H9 (cell line): ENCODE results near the gene CCDC88A. TPM values are rescaled to one million over a fixed set of nuclear protein-coding genes. Genes with fewer than 3 reads are reported as not detected.

Experiments
- DNase-seq: peaks from one replicate; pipeline ENCODE4 v3.0.0-alpha.2; 2017
- H2AFZ ChIP-seq: one replicate; pipeline ENCODE4 v1.6.1; 2013; ENCODE audit warnings: mild to moderate bottlenecking, low read length, control low read depth, moderate library complexity
- H2AK5ac ChIP-seq: 2 replicates; pipeline ENCODE4 v1.6.1; 2013; ENCODE audit warnings: low read length, control low read depth, mixed read lengths; ENCODE audit not compliant: insufficient read length
- H2BK120ac ChIP-seq: one replicate; pipeline ENCODE4 v1.6.1; 2013; ENCODE audit warnings: low read depth, mild to moderate bottlenecking, low read length, control low read depth, inconsistent platforms; ENCODE audit not compliant: poor library complexity, severe bottlenecking
- H2BK12ac ChIP-seq: 2 replicates; pipeline ENCODE4 v1.6.1; 2013; ENCODE audit warnings: low read length, control low read depth, mixed read lengths, low read depth; ENCODE audit not compliant: insufficient read length
- H2BK15ac ChIP-seq: 2 replicates; pipeline ENCODE4 v1.6.1; 2013; ENCODE audit warnings: low read depth, low read length, control low read depth
- H2BK20ac ChIP-seq: one replicate; pipeline ENCODE4 v1.6.1; 2013; ENCODE audit warnings: low read depth, mild to moderate bottlenecking, low read length, control low read depth, inconsistent platforms; ENCODE audit not compliant: poor library complexity, severe bottlenecking
- H2BK5ac ChIP-seq: 2 replicates; pipeline ENCODE4 v1.6.1; 2013; ENCODE audit warnings: low read length, control low read depth, mixed read lengths; ENCODE audit not compliant: insufficient read length
- H3K14ac ChIP-seq: 2 replicates; pipeline ENCODE4 v1.6.1; 2013; ENCODE audit warnings: low read length, control low read depth; ENCODE audit not compliant: insufficient read depth
- H3K18ac ChIP-seq: 2 replicates; pipeline ENCODE4 v1.6.1; 2013; ENCODE audit warnings: low read depth, mild to moderate bottlenecking, mixed read lengths, low read length, control low read depth; ENCODE audit not compliant: insufficient read length
- H3K23ac ChIP-seq: 2 replicates; pipeline ENCODE4 v1.6.1; 2013; ENCODE audit warnings: low read length, control low read depth, mixed read lengths, low read depth; ENCODE audit not compliant: insufficient read length
- H3K23me2 ChIP-seq: 2 replicates; pipeline ENCODE4 v1.6.1; 2013; ENCODE audit warnings: low read depth, mild to moderate bottlenecking, mixed read lengths, low read length, control low read depth; ENCODE audit not compliant: insufficient read length, poor library complexity, severe bottlenecking
- H3K27ac ChIP-seq: 2 replicates; pipeline ENCODE4 v1.5.1; 2013; ENCODE audit warnings: low read length, control low read depth, mixed read lengths, low read depth; ENCODE audit not compliant: insufficient read length
- H3K27me3 ChIP-seq: 2 replicates; pipeline ENCODE4 v1.6.1; 2013; ENCODE audit warnings: low read length, control low read depth, inconsistent platforms; ENCODE audit not compliant: insufficient read depth
- H3K4ac ChIP-seq: 2 replicates; pipeline ENCODE4 v1.6.1; 2013; ENCODE audit warnings: low read depth, mild to moderate bottlenecking, control low read depth, inconsistent platforms, low read length, moderate library complexity
- H3K4me1 ChIP-seq: 2 replicates; pipeline ENCODE4 v1.6.1; 2013; ENCODE audit warnings: low read length, control low read depth, inconsistent platforms; ENCODE audit not compliant: insufficient read depth
- H3K4me2 ChIP-seq: 2 replicates; pipeline ENCODE4 v1.6.1; 2013; ENCODE audit warnings: low read length, control low read depth, mixed read lengths; ENCODE audit not compliant: insufficient read length, insufficient read depth
- H3K56ac ChIP-seq: 2 replicates; pipeline ENCODE4 v1.6.1; 2013; ENCODE audit warnings: low read depth, mild to moderate bottlenecking, mixed read lengths, low read length, control low read depth; ENCODE audit not compliant: insufficient read length
- H3K79me1 ChIP-seq: 2 replicates; pipeline ENCODE4 v1.6.1; 2013; ENCODE audit warnings: low read depth, mild to moderate bottlenecking, moderate library complexity, low read length, control low read depth, inconsistent platforms; ENCODE audit not compliant: insufficient read depth, poor library complexity, severe bottlenecking
- H3K79me2 ChIP-seq: 2 replicates; pipeline ENCODE4 v1.6.1; 2013; ENCODE audit warnings: low read length, control low read depth, inconsistent platforms; ENCODE audit not compliant: insufficient read depth
- H3K9ac ChIP-seq: 2 replicates; pipeline ENCODE4 v1.6.1; 2013; ENCODE audit warnings: low read length, control low read depth, mixed read lengths; ENCODE audit not compliant: insufficient read length; ENCODE audit errors: extremely low read depth
- H3K9me3 ChIP-seq: one replicate; pipeline ENCODE4 v1.6.1; 2013; ENCODE audit warnings: low read depth, low read length, inconsistent platforms; ENCODE audit not compliant: control insufficient read depth
- H3T11ph ChIP-seq: one replicate; pipeline ENCODE4 v1.6.1; 2013; ENCODE audit warnings: mild to moderate bottlenecking, low read length, control low read depth, inconsistent platforms
- H4K20me1 ChIP-seq: one replicate; pipeline ENCODE4 v1.6.1; 2013; ENCODE audit not compliant: control insufficient read depth, insufficient read length, insufficient read depth
- H4K5ac ChIP-seq: 2 replicates; pipeline ENCODE4 v1.6.1; 2013; ENCODE audit warnings: low read depth, mild to moderate bottlenecking, mixed read lengths, low read length, control low read depth; ENCODE audit not compliant: insufficient read length
- H4K8ac ChIP-seq: replicated peaks from 2 replicates; pipeline ENCODE4 v1.6.1; 2013; ENCODE audit warnings: low read length, control low read depth, mixed read lengths, low read depth; ENCODE audit not compliant: insufficient read length
- H4K91ac ChIP-seq: 2 replicates; pipeline ENCODE4 v1.6.1; 2013; ENCODE audit warnings: low read depth, mild to moderate bottlenecking, moderate library complexity, mixed read lengths, low read length, control low read depth; ENCODE audit not compliant: insufficient read length
- H3K27ac Mint-ChIP-seq, 3 experiments: 2 replicates in 2 of 3; 3 replicates in 1 of 3; pipeline ENCODE4 v1.8.0; 2020 to 2021; ENCODE audit warnings: mixed read lengths in 3 of 3, mild to moderate bottlenecking in 1 of 3, moderate library complexity in 1 of 3
- H3K27me3 Mint-ChIP-seq: 2 replicates; pipeline ENCODE4 v1.8.0; 2021; ENCODE audit warnings: low read depth, mild to moderate bottlenecking, moderate library complexity, mixed read lengths
- H3K36me3 Mint-ChIP-seq, 3 experiments: 2 replicates in 2 of 3; 3 replicates in 1 of 3; pipeline ENCODE4 v1.8.0; 2020 to 2021; ENCODE audit warnings: low read depth in 3 of 3, mixed read lengths in 3 of 3; ENCODE audit not compliant: insufficient read depth in 1 of 3
- H3K4me1 Mint-ChIP-seq, 2 experiments: 2 replicates each; pipeline ENCODE4 v1.8.0; 2020; ENCODE audit warnings: mixed read lengths in 2 of 2
- H3K4me3 Mint-ChIP-seq, 2 experiments: 2 replicates in 1 of 2; 3 replicates in 1 of 2; pipeline ENCODE4 v1.8.0; 2020 to 2021; ENCODE audit warnings: mild to moderate bottlenecking in 2 of 2, mixed read lengths in 2 of 2, moderate library complexity in 1 of 2
- H3K9me3 Mint-ChIP-seq, 2 experiments: 2 replicates in 1 of 2; 3 replicates in 1 of 2; pipeline ENCODE4 v1.8.0; 2020; ENCODE audit warnings: mild to moderate bottlenecking in 2 of 2, mixed read lengths in 2 of 2, moderate library complexity in 1 of 2
- CTCF ChIP-seq: fragments of 200-600 bp; sonication (generic); conservative IDR thresholded peaks from 3 replicates; pipeline ENCODE4 v1.8.0; 2021; ENCODE audit warnings: antibody characterized with exemption, mild to moderate bottlenecking
- WGBS: extraction: QIAGEN DNeasy Blood & Tissue Kit; methylation state at CpG from one replicate; pipeline ENCODE4 v1.1.7; 2013; ENCODE audit warnings: missing lambda C conversion rate, low lambda C conversion rate, mixed read lengths; ENCODE audit not compliant: insufficient read length; ENCODE audit errors: extremely low coverage; 5-methylcytosine and 5-hydroxymethylcytosine counted together
- total RNA-seq: library from RNA; stranded (reverse); gene quantifications from 2 replicates; pipeline ENCODE4 v1.2.1, GENCODE V29; 2021

The CCDC88A gene
- total RNA-seq, 1 experiment from 2014 or later: 91.8 TPM

DNA sequence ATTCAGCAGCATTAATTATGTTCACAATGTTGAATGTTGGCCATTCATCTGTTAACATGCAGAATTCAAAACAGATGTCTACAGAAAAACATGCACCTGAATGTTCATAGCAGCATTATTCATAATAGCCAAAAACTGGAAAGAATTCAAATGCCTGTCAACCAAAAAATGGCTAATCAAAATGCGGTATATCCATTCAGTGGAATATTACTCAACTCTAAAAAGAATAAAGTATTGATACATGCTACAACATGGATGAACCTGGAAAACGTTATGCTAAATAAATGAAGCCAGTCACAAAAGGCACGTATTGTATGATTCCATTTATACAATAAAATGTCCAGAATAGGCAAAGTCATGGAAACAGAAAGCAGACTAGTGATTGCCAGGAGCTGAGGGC lies 68.0 kb downstream of the CCDC88A start:
- H4K91ac ChIP-seq: no peak overlapping the region
- WGBS: no CpG with 5 or more reads among the region's 3 CpGs
- H3K79me2 ChIP-seq: no peaks in the 10 kb centered on the region

More for the DNA sequence above, 68.0 kb downstream of the CCDC88A start:
- no peak overlapping the region for H3T11ph ChIP-seq
- H4K8ac ChIP-seq: no peak overlapping the region
- H3K9me3 ChIP-seq: no peaks in the 10 kb centered on the region
- H3K14ac ChIP-seq: no peak overlapping the region
- no peaks in the 10 kb centered on the region for H3K79me1 ChIP-seq
- Mint-ChIP-seq H3K9me3 (peaks cover 3 to 8% of the 10 kb centered on the region in 2 experiments), H3K4me1 (no peaks in the 10 kb centered on the region), H3K36me3 (peaks cover 38 to 68% (median 67%) of the 10 kb centered on the region in 3 experiments), H3K27ac (no peak overlapping the region), H3K4me3 (no peak overlapping the region), H3K27me3 (no peaks in the 10 kb centered on the region)
- no peak overlapping the region for H2BK15ac ChIP-seq
- no peak overlapping the region for H2BK120ac ChIP-seq
- no peak for DNase-seq
- H3K27ac ChIP-seq: no peak overlapping the region
- no peak overlapping the region for H3K4me2 ChIP-seq
- no peak overlapping the region for H4K5ac ChIP-seq
- no peak overlapping the region for H3K18ac ChIP-seq
- no peaks in the 10 kb centered on the region for H3K27me3 ChIP-seq
- H3K4ac ChIP-seq: no peak overlapping the region
- no peaks in the 10 kb centered on the region for H3K23me2 ChIP-seq
- no peak overlapping the region for H2BK20ac ChIP-seq
- TF ChIP-seq CTCF: no peak
- no peak overlapping the region for H2BK5ac ChIP-seq
- H2BK12ac ChIP-seq: no peak overlapping the region
- H3K56ac ChIP-seq: no peak overlapping the region
- H2AFZ ChIP-seq: no peak overlapping the region
- H3K9ac ChIP-seq: no peak overlapping the region
- no peak overlapping the region for H2AK5ac ChIP-seq
- no peaks in the 10 kb centered on the region for H4K20me1 ChIP-seq
- no peak overlapping the region for H3K23ac ChIP-seq
- no peaks in the 10 kb centered on the region for H3K4me1 ChIP-seq
